BJ (cell line): Measurements from ENCODE around the gene ZNF605. TPM values are rescaled to one million over a fixed set of nuclear protein-coding genes. Genes with fewer than 3 reads are reported as not detected.

ENCODE experiments used
- CTCF ChIA-PET: fragments of 350-600 bp; formaldehyde crosslinking; extraction: SDS; loops from one replicate; lab custom pipeline; 2021; ENCODE audit warnings: antibody characterized with exemption, inconsistent platforms; lab: Yijun Ruan, JAX
- POLR2A ChIA-PET: fragments of 300-600 bp; sonication (Branson Sonifier 250); formaldehyde crosslinking; extraction: SDS; loops from one replicate; lab custom pipeline; 2021; ENCODE audit warnings: antibody characterized with exemption; lab: Charles Lee
- DNase-seq: peaks from one replicate; pipeline ENCODE4 v3.0.0-alpha.2; 2011; ENCODE audit warnings: low read depth
- H3K27me3 ChIP-seq: 2 replicates; pipeline ENCODE4 v1.6.0; 2011; ENCODE audit warnings: low read length; ENCODE audit not compliant: control insufficient read depth, insufficient read depth
- H3K36me3 ChIP-seq: 2 replicates; pipeline ENCODE4 v1.5.1; 2011; ENCODE audit warnings: low read length; ENCODE audit not compliant: control insufficient read depth, insufficient read depth
- H3K4me3 ChIP-seq: 2 replicates; pipeline ENCODE4 v1.5.1; 2011; ENCODE audit warnings: low read depth, mild to moderate bottlenecking, control low read depth, low read length
- CTCF ChIP-seq: IDR thresholded peaks from 2 replicates; pipeline ENCODE4 v1.5.1; 2011; ENCODE audit warnings: low read depth, mild to moderate bottlenecking, control low read depth, inconsistent platforms, low read length, moderate library complexity; ENCODE audit not compliant: insufficient read depth
- polyA plus RNA-seq: library from polyadenylated mRNA; depleted of rRNA; stranded (reverse); fragments of >200 nt; gene quantifications from 2 replicates; pipeline ENCODE4 v1.2.3, GENCODE V29; 2011

Gene ZNF605
- polyA plus RNA-seq, 1 experiment: 4.7 TPM

DNA sequence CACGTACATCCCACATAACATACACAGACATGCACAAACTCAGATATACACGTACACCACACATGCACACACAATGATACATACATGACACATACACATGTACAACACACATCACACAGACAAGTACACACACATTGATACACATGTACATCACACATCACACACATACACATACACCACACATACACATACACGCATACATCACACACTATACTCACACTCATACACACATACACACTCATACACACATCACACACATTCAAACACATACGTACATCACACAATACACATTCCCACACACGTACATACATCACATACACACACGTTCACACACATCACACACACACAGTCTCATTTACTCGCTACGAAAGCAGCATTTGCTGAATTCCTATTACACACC, 4.5 kb downstream of the ZNF605 start:
- no peak for DNase-seq
- POLR2A ChIA-PET: no interaction called here
- no peak for TF ChIP-seq CTCF

GRCh38 chr12:132950844-132951535, 5.1 kb downstream of the ZNF605 start:
- peaks cover 8% of the 10 kb centered on the region for H3K36me3 ChIP-seq
- ChIA-PET POLR2A (no interaction called here), CTCF (no interaction called here)
- H3K4me3 ChIP-seq: no peak overlapping the region
- TF ChIP-seq CTCF: no peak
- H3K27me3 ChIP-seq: no peaks in the 10 kb centered on the region
- no peak for DNase-seq

More for the DNA sequence above, 4.5 kb downstream of the ZNF605 start:
- H3K27me3 ChIP-seq: no peaks in the 10 kb centered on the region
- H3K36me3 ChIP-seq: peaks cover 6% of the 10 kb centered on the region
- no peak overlapping the region for H3K4me3 ChIP-seq
- CTCF ChIA-PET: no interaction called here

DNA sequence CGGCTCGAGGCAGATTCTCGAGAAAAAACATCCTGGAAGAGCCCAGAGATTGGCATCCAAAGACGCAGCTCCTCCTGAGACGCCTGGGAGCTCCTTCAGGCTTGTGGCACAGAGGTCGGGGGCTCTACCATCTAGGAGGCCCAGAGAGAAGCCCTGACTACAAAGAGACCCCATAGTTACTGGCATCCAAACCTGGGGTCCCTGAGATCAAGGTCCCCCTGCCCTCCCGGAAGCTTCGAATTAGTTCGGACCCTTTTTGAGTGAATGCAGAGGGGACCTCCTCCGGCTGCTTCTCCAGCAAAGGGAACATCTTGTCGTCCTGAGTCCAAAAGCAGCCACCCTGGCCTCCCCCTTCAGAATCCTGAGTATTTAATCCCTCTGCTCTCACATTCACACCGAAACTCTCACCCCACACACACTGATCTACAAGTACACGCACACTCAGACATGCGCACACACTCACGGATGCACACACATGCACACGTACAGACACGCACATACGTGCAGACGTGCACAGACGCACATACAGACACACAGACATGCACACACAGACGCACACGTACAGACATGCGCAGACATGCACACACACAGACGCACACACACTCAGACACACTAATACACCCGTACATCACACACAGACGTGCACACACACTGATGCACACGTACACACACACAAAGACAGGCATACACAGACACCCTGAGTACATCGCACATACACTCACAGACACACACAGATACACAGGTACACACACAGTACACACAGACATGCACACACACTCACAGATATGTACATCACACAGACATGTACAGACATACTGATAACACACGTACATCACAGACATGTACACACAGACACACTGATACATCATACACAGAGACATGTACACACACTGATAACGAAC, 5.9 kb downstream of the ZNF605 start:
- no peaks in the 10 kb centered on the region for H3K27me3 ChIP-seq
- H3K4me3 ChIP-seq: no peak overlapping the region
- no peak for TF ChIP-seq CTCF
- no peak for DNase-seq
- H3K36me3 ChIP-seq: peaks cover 12% of the 10 kb centered on the region
- POLR2A ChIA-PET: no interaction called here
- CTCF ChIA-PET: no interaction called here

DNA sequence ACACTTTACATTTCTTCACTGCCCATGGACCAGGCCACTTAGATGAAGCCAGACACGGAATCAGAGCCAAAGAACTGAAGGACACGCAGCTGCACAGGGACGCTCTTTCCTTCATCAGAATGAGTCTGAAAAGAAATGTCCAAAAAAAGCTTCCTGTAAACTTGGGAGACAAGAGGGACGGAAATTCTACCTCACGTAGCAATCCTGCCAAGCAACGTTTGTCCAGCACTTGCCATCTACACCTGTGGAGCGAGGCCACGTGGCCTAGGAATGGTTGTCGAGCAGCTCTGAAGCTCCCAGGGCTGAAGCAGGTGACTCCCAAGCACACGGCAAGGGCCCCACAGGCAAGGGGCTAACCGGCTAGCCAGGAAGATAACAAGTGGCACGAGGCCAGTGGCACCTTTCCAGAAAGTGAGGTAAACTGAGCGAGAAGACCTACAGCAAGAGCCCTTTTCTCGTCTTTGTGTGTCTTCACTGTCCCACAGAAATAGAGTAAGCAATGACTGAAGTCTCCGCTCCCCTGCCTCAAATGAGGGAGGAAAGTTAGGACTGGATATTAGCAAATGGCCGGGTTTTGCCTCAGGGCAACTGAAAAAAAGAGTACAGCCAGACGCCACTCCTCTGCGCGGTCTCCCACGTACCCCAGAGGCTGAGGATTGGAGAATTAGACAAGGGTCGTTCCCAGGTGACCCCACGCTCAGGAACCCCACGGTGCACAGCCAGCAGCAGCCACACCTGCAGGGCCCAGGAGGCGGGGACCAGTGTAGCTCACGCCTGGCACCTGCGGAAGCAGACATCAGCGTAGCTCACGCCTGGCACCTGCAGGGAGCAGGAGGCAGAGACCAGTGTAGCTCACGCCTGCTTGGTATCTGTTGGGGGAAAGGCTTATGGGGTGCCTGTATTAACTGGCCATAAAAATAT, 7.7 kb downstream of the ZNF605 start:
- no peak for DNase-seq
- Histone ChIP-seq H3K27me3 (no peaks in the 10 kb centered on the region), H3K4me3 (no peak overlapping the region), H3K36me3 (peaks cover 20% of the 10 kb centered on the region)
- no peak for TF ChIP-seq CTCF
- ChIA-PET CTCF (no interaction called here), POLR2A (interaction anchor here (0.6 kb wide), 1 partner anchor 216 kb away, joined by 5 read pairs; no protein-coding TSS in a partner anchor)
